NCI-H146 (cell line): ENCODE data around the gene FES.

Experiments
- DNase-seq: peaks from one replicate; lab custom pipeline; 2025; lab: John Stamatoyannopoulos, UW

FES gene

GRCh38 chr15:90931575-90931827, 47.2 kb downstream of the FES start:
- no peak for DNase-seq

GRCh38 chr15:90931828-90932659, 47.7 kb downstream of the FES start, which contains the start of gene HDDC3:
Gene HDDC3, minus strand, starts transcription at chr15:90932549. Its CDS starts 9 bp downstream, at chr15:90932540.
- DNase-seq: peak; percentile 87

GRCh38 chr15:90932660-90932991, 48.3 kb downstream of the FES start:
- no peak for DNase-seq

GRCh38 chr15:90933301-90933700, 49.0 kb downstream of the FES start:
- DNase-seq: no peak

DNA sequence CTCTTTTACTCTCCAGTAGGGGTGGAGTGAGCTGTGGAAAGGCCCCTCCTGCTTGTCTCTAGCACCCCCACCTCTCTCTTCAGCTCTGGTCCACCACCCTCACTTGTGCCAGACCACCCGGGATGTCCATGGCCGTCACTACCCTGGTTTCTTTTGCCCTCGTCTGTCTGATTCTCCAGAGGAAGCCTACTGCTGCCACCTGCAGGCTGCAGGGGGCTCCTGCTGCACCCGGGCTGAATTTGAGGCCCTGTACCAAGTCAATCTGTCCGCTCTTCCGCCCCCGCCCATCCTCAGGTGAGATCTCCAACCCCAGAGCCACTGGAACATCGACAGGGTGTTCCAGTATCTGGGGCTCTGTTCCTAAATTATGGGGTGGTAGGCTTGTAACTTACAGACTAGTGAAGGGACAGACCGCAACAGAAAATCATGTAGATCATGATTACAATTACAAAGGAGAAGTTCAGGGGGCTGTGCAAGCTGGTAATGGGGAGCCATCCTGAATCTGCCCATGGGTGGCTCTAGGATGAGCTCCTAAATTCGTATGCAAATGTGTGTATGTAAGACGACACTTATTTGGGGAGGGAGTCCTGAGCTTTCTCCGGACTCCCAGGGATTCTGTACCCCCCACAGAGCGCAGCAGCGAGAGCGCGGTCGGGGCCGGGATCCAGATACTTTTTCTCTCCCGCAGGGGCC, 50.1 kb downstream of the FES start:
- peak; percentile 86 for DNase-seq

DNA sequence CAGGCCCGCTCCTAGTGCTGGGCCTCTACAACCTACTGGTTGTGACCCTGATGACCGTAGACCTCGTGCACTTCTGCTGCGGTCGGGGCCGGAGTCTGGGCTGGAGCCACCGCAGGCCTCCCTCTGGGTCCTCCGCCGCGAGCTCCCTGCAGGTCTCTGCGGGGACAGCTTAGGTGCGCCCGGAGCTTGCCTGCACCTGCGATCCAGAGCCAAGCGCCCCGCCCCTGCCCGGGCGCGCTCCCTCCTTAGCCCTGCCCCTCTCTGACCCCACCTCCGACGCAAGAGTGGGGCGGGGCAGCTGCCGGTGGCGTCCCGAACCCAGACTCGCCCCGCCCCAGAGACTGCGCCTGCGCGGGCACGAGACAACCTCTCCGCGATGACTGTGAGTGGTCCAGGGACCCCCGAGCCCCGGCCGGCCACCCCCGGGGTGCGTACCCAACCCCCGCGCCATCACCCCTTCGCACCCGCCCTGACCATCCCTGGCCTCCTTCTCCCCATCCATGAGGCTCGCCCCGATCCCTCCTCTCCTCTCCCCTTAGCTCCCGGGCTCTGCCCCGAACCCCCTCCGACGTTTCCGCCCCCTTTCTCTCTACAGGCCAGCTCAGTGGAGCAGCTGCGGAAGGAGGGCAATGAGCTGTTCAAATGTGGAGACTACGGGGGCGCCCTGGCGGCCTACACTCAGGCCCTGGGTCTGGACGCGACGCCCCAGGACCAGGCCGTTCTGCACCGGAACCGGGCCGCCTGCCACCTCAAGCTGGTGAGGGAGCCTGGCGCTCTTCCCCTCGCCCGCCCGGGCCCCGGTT, 50.8 kb downstream of the FES start, which contains the start of gene UNC45A:
Gene UNC45A (plus strand): TSS at position 337 of the 803 bp plus-strand sequence. CDS start 40 bp downstream, at position 377.
- DNase-seq: peak; percentile 93

- no peak for DNase-seq
Measured at GRCh38 chr15:90936823-90937222, 52.5 kb downstream of the FES start.

DNA sequence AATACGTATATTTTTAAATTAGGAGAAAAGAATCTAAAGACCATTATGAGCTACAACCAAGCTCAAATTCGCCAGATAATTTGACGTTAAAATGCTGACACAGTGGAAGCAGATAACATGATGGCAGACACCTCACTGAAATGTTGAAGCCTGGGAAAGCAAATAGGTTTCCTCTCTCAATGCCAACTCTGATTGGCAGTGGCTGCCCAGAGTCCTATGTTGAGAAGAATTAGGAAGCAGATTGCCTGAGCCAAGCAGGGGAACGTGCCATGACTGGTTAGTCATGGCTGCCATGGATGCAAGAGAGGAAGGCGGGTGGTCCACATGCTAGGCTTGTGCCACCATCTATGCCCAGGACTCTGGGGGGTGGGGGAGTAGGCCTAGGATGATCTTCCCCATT, 54.0 kb downstream of the FES start:
- no peak for DNase-seq

DNA sequence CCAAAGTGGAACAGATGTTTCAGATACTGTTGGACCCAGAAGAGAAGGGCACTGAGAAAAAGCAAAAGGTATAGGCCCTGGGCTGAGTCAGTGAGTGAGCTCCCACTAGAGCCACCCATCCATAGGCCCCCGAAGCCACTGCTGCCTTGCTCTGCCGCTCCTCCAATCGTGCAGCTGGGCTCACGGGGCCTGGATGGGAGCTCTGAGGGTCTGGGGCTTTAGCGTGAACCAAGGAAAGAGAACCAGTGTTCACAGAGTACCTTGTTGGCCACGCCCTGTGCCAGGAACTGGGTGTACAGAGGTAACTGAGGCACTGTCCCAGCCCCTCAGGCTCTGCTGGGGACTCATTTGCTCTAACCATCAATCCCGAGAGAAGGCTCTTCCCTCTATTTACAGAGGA, 55.5 kb downstream of the FES start:
- DNase-seq: no peak

DNA sequence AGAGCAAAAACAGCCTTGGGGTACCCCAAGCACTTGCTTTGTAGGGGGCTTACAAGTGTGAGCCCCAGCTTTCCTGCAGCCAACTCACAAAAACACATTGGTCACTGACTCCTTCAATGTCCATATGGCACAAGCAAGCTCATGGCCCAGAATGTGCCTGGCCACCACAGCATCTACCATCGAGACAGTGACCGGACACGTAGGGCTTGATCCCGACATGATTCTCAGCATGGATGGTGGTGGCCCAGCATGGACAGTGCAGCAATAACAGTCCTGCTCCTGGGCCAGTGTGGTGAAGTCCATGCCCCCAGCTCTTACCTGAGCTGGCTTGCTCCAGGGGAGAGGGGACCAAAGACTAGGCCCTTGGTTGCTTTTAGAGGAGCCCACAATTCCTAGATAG, 56.7 kb downstream of the FES start:
- DNase-seq: no peak

GRCh38 chr15:90942354-90943120, 58.2 kb downstream of the FES start:
- no peak for DNase-seq

GRCh38 chr15:90945091-90945490, 60.8 kb downstream of the FES start:
- no peak for DNase-seq
